HG03565 (cell line): Measurements from ENCODE around the gene NUFIP1.
"Not testable (repeated sequence)": the region's sequence is repeated elsewhere in the genome, so short reads cannot be mapped to it uniquely, and the experiment has no call there.

Experiments
- ATAC-seq: cut with Tn5 transposase; IDR thresholded peaks from one replicate; pipeline ENCODE4 v1.9.1; 2021; ENCODE audit warnings: mild to moderate bottlenecking, moderate library complexity; ENCODE audit not compliant: unreplicated experiment

The NUFIP1 gene

DNA sequence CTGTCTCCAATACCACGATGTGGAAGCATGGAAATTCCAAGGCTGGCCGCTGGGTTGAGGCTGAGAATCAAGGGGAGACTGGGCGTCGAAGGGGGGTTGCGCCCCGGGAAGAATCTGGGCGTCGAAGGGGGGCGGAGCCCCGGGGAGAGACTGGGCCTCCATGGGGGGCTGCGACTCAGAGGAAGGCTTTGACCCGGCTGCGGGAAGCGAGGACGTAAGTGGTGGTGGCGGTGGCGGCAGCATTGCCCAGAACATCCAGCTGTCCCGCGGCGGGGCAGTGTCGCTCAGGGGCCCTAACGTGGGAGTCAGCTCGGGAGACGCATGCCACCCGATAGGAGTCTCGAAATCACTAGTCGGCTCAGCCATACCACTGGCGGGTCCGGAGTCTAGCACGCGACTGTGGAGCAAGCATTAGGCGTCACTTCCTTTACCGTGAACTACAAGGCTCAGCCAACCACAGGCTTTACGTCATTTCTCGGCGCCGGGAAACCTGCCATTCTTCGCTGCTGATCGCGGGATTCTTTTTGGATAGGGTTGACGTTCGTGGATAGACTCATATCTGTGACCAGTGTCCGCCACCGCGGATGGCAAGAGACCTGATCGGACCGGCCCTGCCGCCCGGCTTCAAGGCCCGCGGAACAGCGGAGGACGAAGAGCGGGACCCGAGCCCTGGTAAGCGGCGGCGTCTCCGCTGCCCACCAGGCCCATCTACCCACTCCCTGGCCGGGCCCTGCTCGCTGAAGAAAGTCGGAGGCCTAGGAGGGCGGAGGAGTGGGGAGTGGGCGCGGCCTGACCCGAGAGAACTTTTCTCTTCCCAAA lies at the start of gene NUFIP1, which contains the start of gene GPALPP1:
TSS of gene NUFIP1 (minus strand) at position 401 of the 819 bp plus-strand sequence. CDS start at position 366, 35 bp downstream.
TSS of gene GPALPP1 (plus strand) at position 468 of the 819 bp plus-strand sequence. CDS start at position 585, 117 bp downstream.
- ATAC-seq = peak; percentile 87

DNA sequence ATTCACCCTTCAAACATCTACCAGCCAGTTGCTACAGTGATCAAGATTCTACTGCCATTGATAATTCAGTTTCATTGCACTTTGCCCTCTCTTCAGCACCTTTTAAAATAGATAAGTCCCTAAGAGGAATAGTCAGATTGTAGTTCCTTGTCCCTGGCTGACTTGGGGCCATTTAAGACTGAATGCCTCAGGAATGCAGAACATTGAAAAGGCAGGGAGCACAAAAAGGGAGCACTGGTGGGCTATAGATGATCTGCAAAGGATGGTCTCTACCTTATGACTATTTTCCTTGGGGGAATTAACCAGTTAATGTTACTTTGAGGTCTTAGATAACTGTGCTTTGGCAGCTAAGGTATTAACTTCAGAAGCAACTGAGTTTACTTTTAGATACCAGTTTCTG lies 46.9 kb upstream of the NUFIP1 start:
- no peak for ATAC-seq

DNA sequence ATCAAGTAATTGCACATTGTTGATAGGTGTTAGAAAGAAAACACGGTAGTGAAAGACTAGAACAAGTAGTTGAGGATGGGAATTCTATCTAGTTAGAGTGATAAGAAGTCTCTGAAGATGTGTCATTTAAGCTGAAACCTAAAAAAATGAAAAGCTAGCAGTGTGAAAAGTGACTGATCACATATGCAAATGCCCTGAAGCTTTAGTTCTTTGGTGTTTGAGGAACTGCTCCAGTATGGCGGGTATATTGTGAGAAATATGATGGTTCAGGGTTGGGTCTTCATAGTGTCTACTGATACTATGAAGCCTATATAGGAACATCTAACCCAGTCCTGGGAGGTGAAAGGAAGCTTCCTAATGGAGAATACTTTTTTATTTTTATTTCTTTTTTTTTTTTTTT lies 45.1 kb upstream of the NUFIP1 start:
- no peak for ATAC-seq

DNA sequence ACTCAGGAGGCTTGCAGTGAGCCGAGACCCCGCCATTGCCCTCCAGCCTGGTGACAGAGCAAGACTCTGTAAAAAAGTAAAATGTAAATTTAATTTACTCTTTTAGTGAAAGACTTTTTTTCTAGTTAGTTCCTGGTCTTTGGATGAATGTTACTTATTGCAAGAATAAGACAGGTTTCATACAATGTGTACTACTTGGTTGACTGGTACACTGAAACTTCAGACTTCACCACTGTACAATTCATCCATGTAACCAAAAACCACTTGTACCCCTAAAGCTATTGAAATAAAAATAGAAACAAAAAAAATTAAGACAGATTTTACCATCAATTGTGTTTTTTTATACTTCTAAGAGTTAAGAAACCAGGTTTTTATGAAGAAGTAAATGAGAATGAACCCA lies 35.6 kb upstream of the NUFIP1 start:
- no peak for ATAC-seq

DNA sequence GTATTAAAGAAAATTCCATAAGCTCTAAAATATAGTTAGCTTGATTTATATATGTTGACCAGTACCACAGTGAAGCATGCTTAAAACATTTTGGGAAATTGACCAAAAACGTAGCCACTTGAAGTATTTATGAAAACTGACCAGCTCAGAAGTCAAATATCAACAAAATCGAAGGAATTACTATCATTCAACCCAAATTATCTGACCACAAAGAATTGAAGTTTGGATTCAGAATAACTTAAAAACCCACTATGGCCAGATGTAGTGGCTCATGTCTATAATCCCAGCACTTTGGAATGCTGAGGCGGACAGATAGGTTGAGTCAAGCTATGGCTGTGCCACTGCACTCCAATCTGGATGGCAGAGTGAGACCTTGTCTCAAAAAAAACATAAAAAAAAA lies 32.0 kb upstream of the NUFIP1 start:
- no peak for ATAC-seq

DNA sequence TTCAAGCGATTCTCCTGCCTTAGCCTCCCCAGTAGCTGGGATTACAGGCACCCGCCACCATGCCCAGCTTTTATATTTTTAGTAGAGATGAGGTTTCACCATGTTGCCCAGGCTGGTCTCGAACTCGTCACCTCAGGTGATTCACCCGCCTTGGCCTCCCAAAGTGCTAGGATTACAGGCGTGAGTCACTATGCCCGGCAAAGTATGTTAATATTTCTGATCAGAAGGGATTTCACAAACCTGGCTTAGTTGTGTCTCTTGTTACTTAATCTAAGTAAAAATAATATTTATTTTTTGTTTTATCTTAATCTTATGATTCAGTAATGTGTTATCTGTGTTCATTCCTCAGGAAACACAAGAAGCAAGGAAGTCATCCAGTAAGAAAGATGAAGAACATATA lies 30.7 kb upstream of the NUFIP1 start:
- not testable (repeated sequence) for ATAC-seq

DNA sequence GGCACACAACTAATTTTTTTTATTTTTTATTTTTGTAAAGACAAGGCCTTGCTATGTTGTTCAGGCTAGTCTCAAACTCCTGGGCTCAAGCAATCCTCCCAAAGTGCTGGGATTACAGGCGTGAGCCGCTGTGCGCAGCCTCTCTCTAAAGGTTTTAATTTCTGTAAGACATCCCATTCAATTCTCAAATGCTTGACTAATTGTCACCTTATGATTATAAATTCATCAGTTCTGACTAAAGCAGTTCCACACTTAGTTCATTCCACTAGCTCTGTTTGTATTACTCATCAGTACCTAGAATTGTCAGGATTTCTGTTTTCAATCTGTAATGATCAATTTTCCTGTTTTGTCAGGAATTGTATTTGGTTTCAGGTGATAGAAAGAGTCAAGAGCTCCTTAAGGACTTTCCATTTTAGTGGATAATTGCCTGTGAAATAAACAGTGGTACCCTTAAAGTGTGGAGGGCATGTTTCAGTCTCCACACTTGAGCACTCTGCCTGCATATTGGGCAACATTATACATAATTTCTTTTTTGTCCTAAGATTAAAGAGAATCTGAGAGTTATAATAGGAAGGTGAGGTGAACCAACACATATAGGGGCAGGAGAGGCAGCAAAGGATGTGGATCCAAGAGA lies 27.6 kb upstream of the NUFIP1 start:
- ATAC-seq = no peak

DNA sequence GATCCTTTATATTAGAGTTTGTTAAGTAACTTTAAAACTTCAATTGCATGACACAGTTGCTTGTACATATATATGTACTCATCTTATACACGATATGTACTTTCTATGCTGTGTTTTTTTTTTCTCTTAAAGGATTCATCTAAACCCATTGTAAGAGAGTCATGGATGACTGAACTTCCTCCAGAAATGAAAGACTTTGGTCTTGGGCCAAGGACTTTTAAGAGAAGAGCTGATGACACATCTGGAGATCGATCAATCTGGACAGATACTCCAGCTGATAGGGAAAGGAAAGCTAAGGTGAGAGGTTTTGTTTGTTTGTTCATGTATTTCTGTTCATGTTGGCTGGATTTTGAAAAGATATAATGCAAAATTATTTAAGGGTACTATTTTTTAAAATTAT lies 26.0 kb upstream of the NUFIP1 start:
- no peak for ATAC-seq

DNA sequence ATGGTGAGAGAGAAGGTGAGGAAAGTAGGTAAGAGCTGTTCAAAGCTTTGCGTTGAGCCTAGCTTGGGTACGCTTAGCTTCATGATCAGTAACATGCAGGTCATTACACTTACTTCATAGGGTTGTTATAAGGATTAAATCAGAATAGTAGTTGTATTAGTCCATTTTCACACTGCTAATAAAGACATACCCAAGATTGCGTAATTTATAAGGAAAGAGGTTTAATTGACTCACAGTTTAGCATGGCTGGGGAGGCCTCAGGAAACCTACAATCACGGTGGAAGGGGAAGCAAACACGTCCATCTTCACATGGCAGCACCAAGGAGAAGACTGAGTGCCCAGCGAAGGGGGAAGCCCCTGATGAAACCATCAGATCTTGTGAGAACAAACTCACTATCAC lies 21.9 kb upstream of the NUFIP1 start:
- ATAC-seq = no peak

DNA sequence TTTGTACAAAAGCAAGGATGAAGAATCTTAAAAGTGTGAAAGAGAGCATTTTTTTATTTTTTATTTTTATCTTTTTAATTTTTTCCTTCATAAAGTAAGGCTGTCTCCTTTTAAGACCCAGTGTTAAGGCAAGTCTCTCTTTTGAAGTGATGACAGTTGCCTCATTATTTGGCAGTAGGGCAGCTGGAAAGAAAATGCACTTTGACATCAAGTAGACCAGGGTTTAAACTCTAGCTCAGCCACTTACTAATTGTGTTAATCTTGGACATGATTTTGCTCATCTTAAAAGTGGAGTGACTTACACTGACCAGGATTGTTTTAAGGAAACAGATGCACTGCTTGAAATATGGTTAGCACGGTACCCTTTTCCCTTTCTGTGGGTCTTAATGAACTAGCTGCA lies 18.6 kb upstream of the NUFIP1 start:
- ATAC-seq = no peak

DNA sequence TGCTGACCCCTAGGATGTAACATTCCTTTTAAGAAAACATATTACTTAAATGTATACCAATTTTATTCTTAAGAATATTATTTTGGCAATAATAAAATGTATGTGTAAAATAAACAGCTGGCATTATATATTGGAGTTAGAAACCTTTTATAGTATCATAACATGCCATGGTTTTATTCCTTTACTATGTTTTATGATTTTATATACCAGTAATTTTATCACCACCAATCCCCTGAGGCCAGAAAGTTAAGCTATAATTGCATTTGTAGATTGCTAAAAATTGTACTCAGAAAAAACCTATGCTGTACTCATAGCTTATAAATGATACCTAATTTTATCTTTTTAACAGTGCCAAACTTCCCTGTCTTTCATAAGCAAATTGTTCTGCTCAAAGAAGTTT lies 18.0 kb upstream of the NUFIP1 start:
- ATAC-seq = no peak

DNA sequence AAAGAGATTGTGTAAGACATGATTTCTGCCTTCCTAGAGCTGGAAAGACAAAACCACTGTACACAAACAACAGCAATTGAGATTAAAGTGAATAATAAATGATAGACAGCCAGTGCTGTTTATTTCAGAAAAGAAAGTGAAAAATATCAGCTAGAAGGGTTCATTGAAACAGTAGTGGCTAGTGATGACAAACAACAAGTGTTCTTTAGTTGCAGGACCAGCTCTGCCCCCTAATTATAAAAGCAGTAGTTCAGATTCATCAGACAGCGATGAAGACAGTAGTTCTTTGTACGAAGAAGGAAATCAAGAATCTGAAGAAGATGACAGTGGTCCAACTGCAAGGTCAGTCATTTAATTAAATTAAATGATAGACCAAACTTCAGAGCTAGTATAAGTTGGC lies 14.8 kb upstream of the NUFIP1 start:
- ATAC-seq = no peak

DNA sequence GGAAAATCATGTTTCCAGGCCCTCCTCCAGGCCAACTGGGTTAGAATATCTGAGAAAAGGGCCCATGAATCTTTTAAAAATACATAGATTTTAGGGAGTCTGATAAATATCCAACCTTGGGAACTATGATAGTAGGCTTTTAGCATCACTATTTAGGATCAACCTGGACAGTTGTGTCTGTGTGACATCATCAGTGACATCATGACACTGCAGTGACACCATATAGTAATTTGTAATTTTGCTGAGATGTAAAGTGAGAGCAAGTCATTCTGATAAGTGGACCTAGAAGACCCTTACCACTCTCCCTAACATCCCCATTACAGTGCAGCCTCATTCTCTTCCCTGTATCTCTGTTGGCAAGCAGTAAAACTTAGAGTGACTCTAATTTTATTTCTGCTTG lies 14.1 kb upstream of the NUFIP1 start:
- ATAC-seq = no peak

DNA sequence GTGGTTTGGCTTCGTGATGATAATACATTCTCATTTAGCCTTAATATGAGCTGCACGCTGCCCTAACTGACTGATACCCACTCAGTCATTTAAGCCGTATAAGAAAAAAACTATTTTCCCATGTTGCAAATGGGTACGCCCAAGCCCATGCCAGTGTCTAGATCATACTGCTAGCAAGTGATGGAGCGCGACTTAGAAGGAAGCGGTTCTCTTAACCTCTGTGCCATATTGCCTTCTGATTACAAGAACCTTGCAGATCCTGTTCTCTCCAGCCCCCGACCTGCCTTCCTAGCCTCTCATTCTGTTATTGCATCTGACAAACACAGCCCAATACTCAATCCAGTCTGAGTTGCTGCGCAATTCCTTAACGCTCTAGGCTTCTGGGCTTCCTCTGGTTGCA lies 670 bp upstream of the NUFIP1 start:
- no peak for ATAC-seq

DNA sequence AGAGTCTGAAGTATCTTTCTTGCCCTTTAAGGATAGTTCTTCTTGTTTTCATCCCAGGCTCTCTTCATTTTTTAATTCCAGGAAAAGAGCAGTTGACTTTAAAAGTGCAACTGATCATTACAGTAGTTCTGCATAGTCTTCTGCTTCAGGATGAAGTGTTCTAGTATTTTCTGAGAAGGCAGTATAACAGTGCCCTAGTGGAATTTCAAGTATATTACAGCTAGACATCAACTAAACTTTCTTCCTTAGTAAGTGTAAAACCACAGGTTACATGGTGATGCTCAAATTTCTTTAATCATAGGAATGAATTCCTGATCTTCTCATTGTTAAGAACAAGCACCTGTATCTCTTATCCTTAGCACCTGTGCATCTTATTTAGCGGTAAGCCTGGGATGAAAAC lies 10.9 kb downstream of the NUFIP1 start:
- no peak for ATAC-seq

DNA sequence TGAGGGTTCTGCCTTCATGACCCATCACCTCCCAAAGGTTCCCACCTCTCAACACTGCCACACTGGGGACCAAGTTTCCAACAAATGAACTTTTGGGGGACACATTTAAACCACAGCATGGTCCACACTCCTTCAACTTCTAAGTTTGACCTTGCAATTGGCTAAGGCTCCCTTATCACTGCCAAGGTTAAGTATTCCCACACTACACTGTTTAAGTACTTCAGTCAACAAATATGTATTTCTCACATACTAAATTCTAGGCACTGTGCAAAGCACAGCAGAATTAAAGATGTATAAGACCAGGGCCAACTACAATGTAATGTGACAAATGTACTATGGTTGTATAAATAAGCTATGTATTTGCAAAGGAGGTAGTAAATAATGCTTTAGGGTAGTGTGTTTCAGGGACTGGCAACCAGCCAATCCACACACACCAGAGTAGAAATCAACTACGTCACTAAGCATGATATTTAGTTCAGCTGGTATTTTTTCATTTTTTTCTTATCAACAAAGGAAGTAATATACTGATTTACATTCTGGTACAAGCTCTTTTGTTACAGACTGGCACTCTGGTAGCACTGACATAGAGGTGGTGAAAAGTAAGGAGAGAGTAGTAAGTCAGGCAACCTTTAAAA lies 12.2 kb downstream of the NUFIP1 start:
- ATAC-seq = no peak

DNA sequence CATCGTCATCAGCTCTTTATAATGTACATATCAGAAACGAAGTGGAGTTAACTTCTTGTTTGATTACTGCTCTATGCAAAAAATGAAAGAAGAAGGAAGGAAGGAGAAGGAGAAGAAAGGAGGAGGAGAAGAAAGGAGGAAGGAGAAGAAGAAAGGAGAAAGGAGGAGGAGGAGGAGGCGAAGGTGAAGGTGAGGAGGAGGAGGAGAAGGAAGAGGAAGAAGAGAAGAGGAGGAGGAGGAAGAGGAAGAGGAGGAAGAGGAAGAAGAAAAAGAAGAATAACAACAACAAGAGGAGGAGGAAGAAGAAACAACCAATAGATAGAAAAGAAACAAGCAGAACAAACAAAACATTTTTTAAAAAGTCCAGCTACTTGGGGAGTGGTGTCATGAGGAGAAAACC lies 13.1 kb downstream of the NUFIP1 start:
- no peak for ATAC-seq

DNA sequence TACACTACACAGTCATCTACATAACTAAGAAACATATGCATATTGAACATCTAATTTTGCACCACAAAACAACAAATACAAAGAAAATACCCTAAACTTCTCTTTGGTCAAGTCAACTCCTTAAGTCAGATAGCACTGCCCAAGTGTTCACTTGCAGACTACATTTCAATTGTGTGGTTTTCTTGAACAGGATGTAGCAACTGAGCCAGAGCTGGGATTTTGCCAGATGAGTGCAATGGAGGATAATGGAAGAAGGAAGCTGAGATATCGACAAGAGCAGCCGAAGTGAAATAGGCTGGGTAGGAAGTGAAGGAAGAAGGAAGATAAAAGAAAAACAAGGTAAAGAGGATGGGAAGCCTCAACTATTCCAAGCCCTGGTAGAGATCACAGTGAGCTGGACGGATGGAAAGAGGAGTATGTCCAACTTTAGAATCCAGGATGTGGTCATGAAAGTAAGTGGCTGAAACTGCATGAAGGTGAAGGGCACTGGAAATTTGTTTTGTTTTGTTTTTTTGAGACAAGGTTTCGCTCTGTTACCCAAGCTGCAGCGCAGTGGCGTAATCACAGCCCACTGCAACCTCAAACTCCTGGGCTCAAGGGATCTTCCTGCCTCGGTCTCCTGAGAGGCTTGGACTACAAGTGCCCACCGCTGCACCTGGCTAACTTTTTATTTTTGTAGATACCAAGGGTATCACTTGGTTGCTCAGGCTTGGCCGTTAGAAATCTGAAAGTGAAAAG lies 15.0 kb downstream of the NUFIP1 start:
- no peak for ATAC-seq

DNA sequence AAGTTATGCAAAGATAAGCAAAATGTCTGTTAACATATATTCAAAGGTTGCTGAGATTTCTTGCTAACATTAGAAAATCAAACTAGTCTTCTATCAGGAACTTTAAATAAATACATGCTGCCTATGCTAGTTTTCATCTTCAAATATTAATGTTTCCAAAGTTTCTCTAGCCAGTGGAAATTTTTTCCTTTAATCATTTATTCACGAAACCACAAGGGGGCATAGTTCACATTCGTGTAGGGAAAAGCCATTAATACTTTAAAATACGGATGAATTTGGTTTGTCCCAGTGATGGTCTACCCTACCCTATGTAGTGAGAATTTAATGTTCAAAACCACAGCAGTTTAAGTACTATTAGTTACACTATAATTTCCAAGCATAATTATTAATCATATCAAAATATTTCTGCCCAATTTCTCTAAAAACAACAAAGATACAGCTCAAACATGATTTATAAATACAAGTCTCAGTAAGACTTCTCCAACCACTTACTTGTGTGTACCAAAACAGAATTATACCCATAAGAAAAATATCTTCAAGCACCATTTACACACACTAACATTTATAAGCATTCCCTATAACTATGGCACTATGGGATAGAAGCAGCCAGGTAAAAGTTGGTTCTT lies 16.2 kb downstream of the NUFIP1 start:
- ATAC-seq = no peak

DNA sequence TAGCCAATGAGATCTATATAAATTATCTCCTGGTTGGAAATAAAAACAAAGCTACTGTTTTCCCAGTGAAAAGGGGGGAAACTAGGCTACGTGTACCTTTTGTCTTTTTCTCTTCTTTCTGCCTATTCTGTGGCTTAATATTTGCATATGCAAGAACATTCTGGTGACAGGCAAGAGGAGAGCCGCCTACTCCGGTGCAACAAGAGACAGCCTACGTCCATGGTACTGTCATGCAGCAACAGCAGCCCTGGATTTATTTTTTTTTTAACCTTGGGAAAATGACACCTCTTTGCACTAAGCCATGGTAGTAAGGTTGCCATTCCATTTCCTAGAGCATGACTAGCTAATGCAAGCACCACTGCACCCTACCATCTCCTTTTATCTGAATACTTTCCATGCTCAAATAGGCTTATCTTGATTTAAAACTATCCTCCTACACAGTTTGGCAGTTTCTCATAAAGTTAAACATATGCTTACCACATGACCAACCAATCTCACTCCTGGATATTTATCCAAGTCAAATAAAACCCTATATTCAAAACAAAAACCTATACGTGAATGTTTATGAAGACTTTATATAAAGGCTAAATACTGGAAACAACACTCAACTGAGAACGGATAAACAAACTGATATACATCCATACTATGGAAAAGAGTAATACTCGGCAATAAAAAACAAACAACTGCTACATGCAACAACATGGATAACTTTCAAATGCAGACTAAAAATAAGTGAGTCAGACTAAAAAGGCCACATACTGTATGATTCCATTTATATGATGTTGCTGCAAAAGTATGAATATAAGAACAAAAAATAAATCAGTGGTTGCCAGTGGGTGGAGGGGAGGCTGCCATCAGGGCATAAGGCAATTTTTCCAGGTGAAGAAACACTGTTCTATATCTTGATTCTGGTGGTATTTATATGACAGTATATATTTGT lies 17.3 kb downstream of the NUFIP1 start:
- no peak for ATAC-seq
